ENCODE measurements around the gene ARHGEF2. TPM values are rescaled to one million over a fixed set of nuclear protein-coding genes. Genes with fewer than 3 reads are reported as not detected.

ARHGEF2 gene
- total and polyA plus RNA-seq, 3 experiments from 2014 or later, result 18.8 to 176 (median 168) TPM

GRCh38 chr1:156019946-156020292, 41.6 kb upstream of the ARHGEF2 start:
- CTCF ChIA-PET, result no interaction called here
- Histone ChIP-seq H3K27me3 (ENCODE audit: insufficient read depth, low read length, poor library complexity, severe bottlenecking) (no peaks in the 10 kb centered on the region), H3K27ac (ENCODE audit: low read depth, low read length) (peak overlapping the region; percentile 49), H3K4me3 (ENCODE audit: low read length) (peak overlapping the region; percentile 80), H3K9me3 (ENCODE audit: low read length) (no peaks in the 10 kb centered on the region), H3K36me3 (ENCODE audit: insufficient read depth, low read length) (peaks cover 4% of the 10 kb centered on the region), H3K4me1 (ENCODE audit: insufficient read depth, low read length) (peaks cover 14% of the 10 kb centered on the region)
- peak overlapping the region; percentile 93 to 100 (median 98) for H3K4me3 Mint-ChIP-seq
- H3K27me3 Mint-ChIP-seq, result peaks cover 0 to under 1% of the 10 kb centered on the region in 2 donors
- H3K9me3 Mint-ChIP-seq, result no peaks in the 10 kb centered on the region
- POLR2A ChIA-PET, result interaction anchor here (0.5 kb wide), 1 partner anchor 85 kb away, joined by 10 read pairs; no protein-coding TSS in a partner anchor
- H3K4me1 Mint-ChIP-seq, result peaks cover 27 to 45% (median 44%) of the 10 kb centered on the region in 3 donors
- H3K36me3 Mint-ChIP-seq, result peaks cover 10 to 41% (median 10%) of the 10 kb centered on the region in 3 donors
- peak overlapping the region; percentile 76 to 99 (median 96) for H3K27ac Mint-ChIP-seq
- no peak for DNase-seq

GRCh38 chr1:156014829-156015228, 36.5 kb upstream of the ARHGEF2 start:
- Histone ChIP-seq H3K9me3 (ENCODE audit: low read length) (no peaks in the 10 kb centered on the region), H3K27ac (ENCODE audit: low read depth, low read length) (no peak overlapping the region), H3K36me3 (ENCODE audit: insufficient read depth, low read length) (peaks cover 41% of the 10 kb centered on the region), H3K27me3 (ENCODE audit: insufficient read depth, low read length, poor library complexity, severe bottlenecking) (no peaks in the 10 kb centered on the region), H3K4me1 (ENCODE audit: insufficient read depth, low read length) (peaks cover 9% of the 10 kb centered on the region), H3K4me3 (ENCODE audit: low read length) (no peak overlapping the region)
- CTCF ChIA-PET, result no interaction called here
- no peak overlapping the region for H3K4me3 Mint-ChIP-seq
- no peaks in the 10 kb centered on the region for H3K27me3 Mint-ChIP-seq
- H3K36me3 Mint-ChIP-seq, result peaks cover 10 to 77% (median 24%) of the 10 kb centered on the region in 3 donors
- H3K9me3 Mint-ChIP-seq, result no peaks in the 10 kb centered on the region
- POLR2A ChIA-PET, result no interaction called here
- peaks cover 26 to 40% (median 27%) of the 10 kb centered on the region in 3 donors for H3K4me1 Mint-ChIP-seq
- peak overlapping the region in 2 of 8 donors; percentile 38 to 66 for H3K27ac Mint-ChIP-seq
- no peak for DNase-seq

GRCh38 chr1:156012051-156012817, 33.9 kb upstream of the ARHGEF2 start:
- ChIA-PET POLR2A (no interaction called here), CTCF (no interaction called here)
- peaks cover 12 to 73% (median 23%) of the 10 kb centered on the region in 3 donors for H3K36me3 Mint-ChIP-seq
- Histone ChIP-seq H3K27me3 (ENCODE audit: insufficient read depth, low read length, poor library complexity, severe bottlenecking) (no peaks in the 10 kb centered on the region), H3K4me1 (ENCODE audit: insufficient read depth, low read length) (no peaks in the 10 kb centered on the region), H3K36me3 (ENCODE audit: insufficient read depth, low read length) (peaks cover 46% of the 10 kb centered on the region), H3K27ac (ENCODE audit: low read depth, low read length) (no peak overlapping the region), H3K9me3 (ENCODE audit: low read length) (no peaks in the 10 kb centered on the region), H3K4me3 (ENCODE audit: low read length) (no peak overlapping the region)
- peaks cover 19 to 29% (median 22%) of the 10 kb centered on the region in 3 donors for H3K4me1 Mint-ChIP-seq
- no peak overlapping the region for H3K4me3 Mint-ChIP-seq
- no peak for DNase-seq
- H3K9me3 Mint-ChIP-seq, result no peaks in the 10 kb centered on the region
- H3K27me3 Mint-ChIP-seq, result no peaks in the 10 kb centered on the region
- peak overlapping the region in 5 of 8 donors; percentile 29 to 78 (median 52) for H3K27ac Mint-ChIP-seq

- H3K27ac Mint-ChIP-seq, result peak overlapping the region in 3 of 8 donors; percentile 35 to 75 (median 67)
- H3K4me1 ChIP-seq (ENCODE audit: insufficient read depth, low read length), result peaks cover 15% of the 10 kb centered on the region
- H3K9me3 ChIP-seq (ENCODE audit: low read length), result no peaks in the 10 kb centered on the region
- peaks cover 32 to 42% (median 35%) of the 10 kb centered on the region in 3 donors for H3K4me1 Mint-ChIP-seq
- ChIA-PET CTCF (no interaction called here), POLR2A (no interaction called here)
- no peak for DNase-seq
- no peak overlapping the region for H3K4me3 ChIP-seq (ENCODE audit: low read length)
- no peak overlapping the region for H3K27ac ChIP-seq (ENCODE audit: low read depth, low read length)
- H3K36me3 ChIP-seq (ENCODE audit: insufficient read depth, low read length), result peaks cover 38% of the 10 kb centered on the region
- no peak overlapping the region for H3K4me3 Mint-ChIP-seq
- H3K27me3 Mint-ChIP-seq, result no peaks in the 10 kb centered on the region
- H3K27me3 ChIP-seq (ENCODE audit: insufficient read depth, low read length, poor library complexity, severe bottlenecking), result no peaks in the 10 kb centered on the region
- H3K9me3 Mint-ChIP-seq, result no peaks in the 10 kb centered on the region
- H3K36me3 Mint-ChIP-seq, result peaks cover 5 to 64% (median 20%) of the 10 kb centered on the region in 3 donors
These were observed 31.1 kb upstream of the ARHGEF2 start for GRCh38 chr1:156009404-156009803.

- H3K27me3 Mint-ChIP-seq, result no peaks in the 10 kb centered on the region
- Histone ChIP-seq H3K27me3 (ENCODE audit: insufficient read depth, low read length, poor library complexity, severe bottlenecking) (no peaks in the 10 kb centered on the region), H3K27ac (ENCODE audit: low read depth, low read length) (no peak overlapping the region), H3K4me1 (ENCODE audit: insufficient read depth, low read length) (peaks cover 16% of the 10 kb centered on the region), H3K9me3 (ENCODE audit: low read length) (no peaks in the 10 kb centered on the region), H3K4me3 (ENCODE audit: low read length) (no peak overlapping the region), H3K36me3 (ENCODE audit: insufficient read depth, low read length) (peaks cover 18% of the 10 kb centered on the region)
- no peak for DNase-seq
- ChIA-PET POLR2A (no interaction called here), CTCF (interaction anchor here (0.7 to 1.0 kb wide), 2 partner anchors 38 to 58 kb away, joined by 3 to 4 read pairs; no protein-coding TSS in a partner anchor)
- peaks cover 32 to 37% (median 36%) of the 10 kb centered on the region in 3 donors for H3K4me1 Mint-ChIP-seq
- H3K36me3 Mint-ChIP-seq, result peaks cover 5 to 41% (median 16%) of the 10 kb centered on the region in 3 donors
- peak overlapping the region in 2 of 7 donors; percentile 16 to 38 for H3K4me3 Mint-ChIP-seq
- no peaks in the 10 kb centered on the region for H3K9me3 Mint-ChIP-seq
- peak overlapping the region in 7 of 8 donors; percentile 48 to 92 (median 78) for H3K27ac Mint-ChIP-seq
These were observed 28.5 kb upstream of the ARHGEF2 start for GRCh38 chr1:156006666-156007376.

- H3K4me1 ChIP-seq (ENCODE audit: insufficient read depth, low read length), result peaks cover 16% of the 10 kb centered on the region
- Mint-ChIP-seq H3K27ac (peak overlapping the region; percentile 84 to 96 (median 92)), H3K4me3 (peak overlapping the region in 6 of 7 donors; percentile 56 to 87 (median 72)), H3K36me3 (peaks cover 5 to 24% (median 6%) of the 10 kb centered on the region in 3 donors), H3K4me1 (peaks cover 28 to 32% (median 29%) of the 10 kb centered on the region in 3 donors), H3K9me3 (no peaks in the 10 kb centered on the region), H3K27me3 (no peaks in the 10 kb centered on the region)
- ChIA-PET CTCF (interaction anchor here (0.7 to 1.5 kb wide), 2 partner anchors 15 to 21 kb away, joined by 3 to 4 read pairs; no protein-coding TSS in a partner anchor), POLR2A (no interaction called here)
- no peak overlapping the region for H3K27ac ChIP-seq (ENCODE audit: low read depth, low read length)
- no peaks in the 10 kb centered on the region for H3K27me3 ChIP-seq (ENCODE audit: insufficient read depth, low read length, poor library complexity, severe bottlenecking)
- peak in 3 of 5 donors; percentile 12 to 56 (median 21) for DNase-seq
- H3K9me3 ChIP-seq (ENCODE audit: low read length), result no peaks in the 10 kb centered on the region
- peaks cover 5% of the 10 kb centered on the region for H3K36me3 ChIP-seq (ENCODE audit: insufficient read depth, low read length)
- peak overlapping the region; percentile 2 for H3K4me3 ChIP-seq (ENCODE audit: low read length)
These were observed 26.7 kb upstream of the ARHGEF2 start for GRCh38 chr1:156004843-156005584.

GRCh38 chr1:156003923-156004188, 25.5 kb upstream of the ARHGEF2 start:
- peaks cover 26 to 32% (median 29%) of the 10 kb centered on the region in 3 donors for H3K4me1 Mint-ChIP-seq
- H3K9me3 Mint-ChIP-seq, result no peaks in the 10 kb centered on the region
- H3K4me3 Mint-ChIP-seq, result peak overlapping the region in 2 of 7 donors; percentile 6 to 12
- ChIA-PET POLR2A (no interaction called here), CTCF (interaction anchor here (1.7 kb wide), 1 partner anchor 66 kb away, joined by 4 read pairs; no protein-coding TSS in a partner anchor)
- Histone ChIP-seq H3K4me1 (ENCODE audit: insufficient read depth, low read length) (peaks cover 16% of the 10 kb centered on the region), H3K4me3 (ENCODE audit: low read length) (no peak overlapping the region), H3K9me3 (ENCODE audit: low read length) (no peaks in the 10 kb centered on the region), H3K27ac (ENCODE audit: low read depth, low read length) (no peak overlapping the region), H3K36me3 (ENCODE audit: insufficient read depth, low read length) (peaks cover 5% of the 10 kb centered on the region), H3K27me3 (ENCODE audit: insufficient read depth, low read length, poor library complexity, severe bottlenecking) (no peaks in the 10 kb centered on the region)
- peaks cover 0 to 14% (median 2%) of the 10 kb centered on the region in 3 donors for H3K36me3 Mint-ChIP-seq
- H3K27ac Mint-ChIP-seq, result peak overlapping the region in 4 of 8 donors; percentile 15 to 70 (median 53)
- no peak for DNase-seq
- H3K27me3 Mint-ChIP-seq, result no peaks in the 10 kb centered on the region

Data from CD8-positive, alpha-beta memory T cell (primary cell).